Peyer's patch (tissue), 4 donors: ENCODE measurements around the gene C3orf85. TPM values are rescaled to one million over a fixed set of nuclear protein-coding genes. Genes with fewer than 3 reads are reported as not detected.

Experiments
- DNase-seq, 3 donors: peaks; one replicate each; pipeline ENCODE4 v3.0.0-alpha.2; 2017 to 2019
- H3K27ac ChIP-seq, 4 donors: fragments of 200-600 bp; sonication (generic); one replicate each; pipeline ENCODE4 v1.5.1; 2016 to 2019
- H3K27me3 ChIP-seq, 2 donors: fragments of 200-600 bp; sonication (generic); one replicate each; pipeline ENCODE4 v1.5.1; 2019
- H3K36me3 ChIP-seq, 3 donors: fragments of 200-600 bp; sonication (generic); one replicate each; pipeline ENCODE4 v1.5.1; 2016 to 2019
- H3K4me1 ChIP-seq, 4 donors: fragments of 200-600 bp; sonication (generic); one replicate each; pipeline ENCODE4 v1.5.1; 2016 to 2019
- H3K4me3 ChIP-seq, 4 donors: fragments of 200-600 bp; sonication (generic); 1 replicate in 3 of 4; 2 replicates in 1 of 4; pipeline ENCODE4 v1.5.1; 2016 to 2019; ENCODE audit warnings: mild to moderate bottlenecking in 1 of 4
- H3K9me3 ChIP-seq, 4 donors: fragments of 200-600 bp; sonication (generic); one replicate each; pipeline ENCODE4 v1.5.1; 2016 to 2019; ENCODE audit warnings: mild to moderate bottlenecking in 1 of 4
- POLR2A ChIP-seq, 2 donors: fragments of 450-650 bp; IDR thresholded peaks; one replicate each; pipeline ENCODE4 v1.5.1; 2017; ENCODE audit warnings: antibody characterized with exemption in 2 of 2, mild to moderate bottlenecking in 2 of 2, moderate library complexity in 2 of 2
- total RNA-seq, 4 donors: library from RNA; depleted of rRNA; stranded (reverse); fragments of >200 nt; gene quantifications; one replicate each; pipeline ENCODE4 v1.1.0, GENCODE V29; 2016
- TF ChIP-seq, protein P1 (sequence below), 6 experiments: fragments of 450-650 bp in 4 of 6; fragments of 200-600 bp in 2 of 6; sonication (generic) in 1 of 6; IDR thresholded peaks; one replicate each; pipeline ENCODE4 v1.5.1; 2017 to 2019; ENCODE audit warnings: antibody characterized with exemption in 6 of 6, mild to moderate bottlenecking in 3 of 6, moderate library complexity in 1 of 6

C3orf85 gene
- total RNA-seq, 4 donors from 2014 or later, result 6.6 to 174 (median 85.8) TPM

DNA sequence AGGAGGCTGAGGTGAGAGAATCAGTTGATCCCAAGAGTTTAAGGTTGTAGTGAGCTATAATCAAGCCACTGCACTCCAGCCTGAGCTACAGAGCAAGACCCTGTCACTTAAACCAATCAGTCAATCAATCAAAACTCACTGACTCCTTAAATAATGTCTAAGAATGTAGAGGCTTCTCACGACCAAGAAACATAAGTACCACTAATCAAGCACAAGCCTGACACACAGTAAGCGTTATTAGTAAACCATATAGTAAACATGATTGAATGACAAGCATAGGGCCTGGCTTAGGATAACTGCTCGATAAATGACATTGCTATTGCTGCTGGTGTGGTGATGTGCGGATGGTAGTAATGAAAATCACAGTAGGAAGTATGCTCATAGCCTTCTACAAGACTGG, 29.4 kb downstream of the C3orf85 start:
- TF ChIP-seq, protein P1, sequence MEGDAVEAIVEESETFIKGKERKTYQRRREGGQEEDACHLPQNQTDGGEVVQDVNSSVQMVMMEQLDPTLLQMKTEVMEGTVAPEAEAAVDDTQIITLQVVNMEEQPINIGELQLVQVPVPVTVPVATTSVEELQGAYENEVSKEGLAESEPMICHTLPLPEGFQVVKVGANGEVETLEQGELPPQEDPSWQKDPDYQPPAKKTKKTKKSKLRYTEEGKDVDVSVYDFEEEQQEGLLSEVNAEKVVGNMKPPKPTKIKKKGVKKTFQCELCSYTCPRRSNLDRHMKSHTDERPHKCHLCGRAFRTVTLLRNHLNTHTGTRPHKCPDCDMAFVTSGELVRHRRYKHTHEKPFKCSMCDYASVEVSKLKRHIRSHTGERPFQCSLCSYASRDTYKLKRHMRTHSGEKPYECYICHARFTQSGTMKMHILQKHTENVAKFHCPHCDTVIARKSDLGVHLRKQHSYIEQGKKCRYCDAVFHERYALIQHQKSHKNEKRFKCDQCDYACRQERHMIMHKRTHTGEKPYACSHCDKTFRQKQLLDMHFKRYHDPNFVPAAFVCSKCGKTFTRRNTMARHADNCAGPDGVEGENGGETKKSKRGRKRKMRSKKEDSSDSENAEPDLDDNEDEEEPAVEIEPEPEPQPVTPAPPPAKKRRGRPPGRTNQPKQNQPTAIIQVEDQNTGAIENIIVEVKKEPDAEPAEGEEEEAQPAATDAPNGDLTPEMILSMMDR (IDR thresholded peaks at IDR 0.05), result no peak
- no peak for TF ChIP-seq POLR2A (IDR thresholded peaks at IDR 0.05)
- Histone ChIP-seq H3K27ac (no peak overlapping the region), H3K36me3 (no peaks in the 10 kb centered on the region), H3K9me3 (no peaks in the 10 kb centered on the region), H3K4me3 (no peak overlapping the region), H3K4me1 (peaks cover 0 to 6% (median 0%) of the 10 kb centered on the region in 4 donors), H3K27me3 (no peaks in the 10 kb centered on the region)
- no peak for DNase-seq

DNA sequence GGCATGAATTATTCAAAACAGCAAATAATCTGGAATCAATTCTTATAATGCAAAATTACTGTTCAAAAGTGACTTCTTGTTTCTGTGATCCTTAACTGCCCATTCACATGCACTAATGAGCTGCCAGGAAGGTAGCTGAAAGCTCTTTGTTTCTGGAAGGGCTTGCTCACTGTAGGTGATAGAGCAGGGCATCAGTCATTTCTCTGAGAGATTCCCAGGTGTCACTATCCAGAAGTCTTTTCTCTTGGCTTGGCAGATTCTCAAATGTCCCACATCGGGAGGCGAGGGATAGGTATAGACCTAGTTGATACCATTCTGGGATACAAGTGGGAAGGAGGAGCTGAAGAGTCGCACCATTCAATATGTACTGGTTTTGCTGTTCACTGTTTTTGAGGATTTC, 35.0 kb downstream of the C3orf85 start:
- H3K4me3 ChIP-seq, result no peak overlapping the region
- no peak overlapping the region for H3K27ac ChIP-seq
- no peaks in the 10 kb centered on the region for H3K27me3 ChIP-seq
- TF ChIP-seq, protein P1 (IDR thresholded peaks at IDR 0.05), result no peak
- TF ChIP-seq POLR2A (IDR thresholded peaks at IDR 0.05), result no peak
- H3K9me3 ChIP-seq, result no peaks in the 10 kb centered on the region
- H3K36me3 ChIP-seq, result no peaks in the 10 kb centered on the region
- no peak for DNase-seq
- no peaks in the 10 kb centered on the region for H3K4me1 ChIP-seq

- DNase-seq, result no peak
- H3K36me3 ChIP-seq, result no peaks in the 10 kb centered on the region
- no peak for TF ChIP-seq POLR2A (IDR thresholded peaks at IDR 0.05)
- TF ChIP-seq, protein P1 (IDR thresholded peaks at IDR 0.05), result no peak
Measured at GRCh38 chr3:109175411-109175810, 38.9 kb downstream of the C3orf85 start.

GRCh38 chr3:109176726-109177125, 40.2 kb downstream of the C3orf85 start:
- no peaks in the 10 kb centered on the region for H3K9me3 ChIP-seq
- no peaks in the 10 kb centered on the region for H3K36me3 ChIP-seq
- no peak overlapping the region for H3K27ac ChIP-seq
- H3K27me3 ChIP-seq, result no peaks in the 10 kb centered on the region
- TF ChIP-seq, protein P1 (IDR thresholded peaks at IDR 0.05), result no peak
- no peak for TF ChIP-seq POLR2A (IDR thresholded peaks at IDR 0.05)
- DNase-seq, result no peak
- no peaks in the 10 kb centered on the region for H3K4me1 ChIP-seq
- H3K4me3 ChIP-seq, result no peak overlapping the region

More at GRCh38 chr3:109175411-109175810, 38.9 kb downstream of the C3orf85 start:
- Histone ChIP-seq H3K4me3 (no peak overlapping the region), H3K27me3 (no peaks in the 10 kb centered on the region), H3K27ac (no peak overlapping the region), H3K9me3 (no peaks in the 10 kb centered on the region), H3K4me1 (no peaks in the 10 kb centered on the region)

DNA sequence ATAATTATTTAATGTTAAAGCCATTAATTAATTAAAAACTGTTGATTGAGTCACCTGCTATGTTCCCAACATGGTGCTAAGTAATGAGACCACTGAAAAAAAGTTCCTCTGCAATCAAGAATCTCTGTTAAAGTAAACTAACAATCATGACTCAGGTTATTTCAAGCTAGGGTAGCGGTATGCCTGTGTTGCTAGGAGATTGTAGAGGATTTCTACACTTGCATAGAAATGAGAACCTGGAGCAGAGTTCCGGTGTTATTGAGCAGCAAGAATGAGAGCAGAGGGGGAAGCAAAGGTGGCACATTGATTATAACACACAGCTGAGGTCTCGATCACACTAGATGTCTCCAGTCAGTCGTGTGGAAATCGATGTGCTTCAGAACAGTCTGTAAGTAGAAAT, 41.4 kb downstream of the C3orf85 start:
- no peaks in the 10 kb centered on the region for H3K27me3 ChIP-seq
- H3K36me3 ChIP-seq, result no peaks in the 10 kb centered on the region
- TF ChIP-seq, protein P1 (IDR thresholded peaks at IDR 0.05), result no peak
- TF ChIP-seq POLR2A (IDR thresholded peaks at IDR 0.05), result no peak
- H3K9me3 ChIP-seq, result no peaks in the 10 kb centered on the region
- H3K27ac ChIP-seq, result no peak overlapping the region
- DNase-seq, result no peak
- H3K4me1 ChIP-seq, result no peaks in the 10 kb centered on the region
- no peak overlapping the region for H3K4me3 ChIP-seq

GRCh38 chr3:109178708-109179107, 42.2 kb downstream of the C3orf85 start:
- no peak overlapping the region for H3K27ac ChIP-seq
- no peak for TF ChIP-seq POLR2A (IDR thresholded peaks at IDR 0.05)
- TF ChIP-seq, protein P1 (IDR thresholded peaks at IDR 0.05), result no peak
- DNase-seq, result no peak
- no peaks in the 10 kb centered on the region for H3K36me3 ChIP-seq
- no peak overlapping the region for H3K4me3 ChIP-seq
- no peaks in the 10 kb centered on the region for H3K27me3 ChIP-seq
- H3K9me3 ChIP-seq, result no peaks in the 10 kb centered on the region
- H3K4me1 ChIP-seq, result no peaks in the 10 kb centered on the region
